NOMO-1 (cell line): ENCODE data around the gene PLEKHG4.

Source experiments
- DNase-seq, 2 experiments: peaks; one replicate each; lab custom pipeline; 2025; ENCODE audit not compliant: unreplicated experiment in 2 of 2; lab: John Stamatoyannopoulos, UW

Gene PLEKHG4

GRCh38 chr16:67283826-67284555 is 4.7 kb downstream of the PLEKHG4 start:
- DNase-seq, result no peak

- DNase-seq, result no peak
These were observed 5.6 kb downstream of the PLEKHG4 start for GRCh38 chr16:67284699-67285646.

DNA sequence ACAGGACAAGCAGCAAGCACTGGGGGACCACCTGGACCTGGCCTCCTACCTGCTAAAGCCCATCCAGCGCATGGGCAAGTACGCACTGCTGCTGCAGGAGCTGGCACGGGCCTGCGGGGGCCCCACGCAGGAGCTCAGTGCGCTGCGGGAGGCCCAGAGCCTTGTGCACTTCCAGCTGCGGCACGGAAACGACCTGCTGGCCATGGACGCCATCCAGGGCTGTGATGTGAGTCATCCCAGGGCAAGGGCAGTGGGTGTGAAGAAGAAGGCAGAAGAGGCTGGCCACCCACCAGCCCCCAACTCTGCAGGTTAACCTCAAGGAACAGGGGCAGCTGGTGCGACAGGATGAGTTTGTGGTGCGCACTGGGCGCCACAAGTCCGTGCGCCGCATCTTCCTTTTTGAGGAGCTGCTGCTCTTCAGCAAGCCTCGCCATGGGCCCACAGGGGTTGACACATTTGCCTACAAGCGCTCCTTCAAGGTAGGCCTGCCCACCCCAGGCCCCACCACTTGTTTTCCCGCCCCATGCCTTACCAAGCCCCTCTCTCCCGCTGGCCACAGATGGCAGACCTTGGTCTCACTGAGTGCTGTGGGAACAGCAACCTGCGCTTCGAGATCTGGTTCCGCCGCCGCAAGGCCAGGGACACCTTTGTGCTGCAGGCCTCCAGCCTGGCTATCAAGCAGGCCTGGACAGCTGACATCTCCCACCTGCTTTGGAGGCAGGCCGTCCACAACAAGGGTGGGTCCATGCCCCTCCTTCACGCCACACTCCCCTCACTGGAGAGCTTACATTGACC is 7.3 kb downstream of the PLEKHG4 start:
- no peak for DNase-seq

GRCh38 chr16:67287960-67288359 is 8.6 kb downstream of the PLEKHG4 start:
- DNase-seq, result no peak

GRCh38 chr16:67291461-67291860 is 12.1 kb downstream of the PLEKHG4 start:
- DNase-seq, result no peak

DNA sequence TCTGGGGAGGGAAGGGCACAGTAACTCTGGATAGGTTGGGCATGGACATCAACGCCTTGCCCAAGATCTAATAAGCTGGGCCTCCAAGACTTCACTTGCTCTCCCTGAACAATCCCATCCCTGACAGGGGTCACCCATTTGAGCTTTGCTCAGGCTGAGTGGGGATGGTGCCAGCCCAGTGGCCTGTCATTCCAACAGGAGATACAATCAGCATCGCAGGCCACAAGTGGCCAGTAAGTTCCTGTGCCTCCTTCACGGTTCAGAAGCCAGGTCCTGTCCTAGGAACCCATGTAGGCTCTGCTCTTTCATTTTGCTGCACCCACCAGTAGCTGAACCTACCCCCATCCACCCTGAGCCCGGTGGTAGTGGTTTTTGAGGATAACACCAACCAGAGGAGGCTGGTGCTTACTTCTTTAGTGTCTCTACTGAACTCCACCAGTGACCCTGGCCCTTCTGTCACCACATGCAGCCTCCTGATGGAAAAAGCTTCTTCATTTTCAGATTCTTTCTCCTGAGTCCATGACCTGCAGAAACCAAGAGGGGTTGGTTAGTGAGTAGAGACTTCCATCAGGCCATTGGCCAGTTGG is 14.9 kb downstream of the PLEKHG4 start:
- DNase-seq, result no peak

DNA sequence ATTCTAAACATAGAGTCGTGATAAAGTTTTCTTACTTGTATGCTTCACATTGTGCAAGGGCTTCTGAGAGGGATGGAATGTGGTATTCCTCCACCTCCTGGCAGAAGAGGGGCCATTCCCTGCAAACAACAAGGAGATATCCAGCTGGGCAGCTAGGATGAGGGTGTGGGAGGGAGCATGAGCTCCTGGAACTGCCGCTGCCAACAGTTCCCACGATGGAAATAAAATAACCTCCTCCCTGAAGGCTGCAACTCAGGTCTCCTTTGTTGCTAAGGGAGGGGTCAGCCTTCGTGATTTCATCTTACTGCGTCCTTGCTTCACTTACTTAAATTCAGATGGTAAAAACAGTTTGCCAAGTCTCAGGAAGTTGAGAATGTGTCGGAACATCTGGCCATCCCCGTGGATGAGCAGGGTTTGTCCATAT is 15.6 kb downstream of the PLEKHG4 start:
- DNase-seq, result no peak

DNA sequence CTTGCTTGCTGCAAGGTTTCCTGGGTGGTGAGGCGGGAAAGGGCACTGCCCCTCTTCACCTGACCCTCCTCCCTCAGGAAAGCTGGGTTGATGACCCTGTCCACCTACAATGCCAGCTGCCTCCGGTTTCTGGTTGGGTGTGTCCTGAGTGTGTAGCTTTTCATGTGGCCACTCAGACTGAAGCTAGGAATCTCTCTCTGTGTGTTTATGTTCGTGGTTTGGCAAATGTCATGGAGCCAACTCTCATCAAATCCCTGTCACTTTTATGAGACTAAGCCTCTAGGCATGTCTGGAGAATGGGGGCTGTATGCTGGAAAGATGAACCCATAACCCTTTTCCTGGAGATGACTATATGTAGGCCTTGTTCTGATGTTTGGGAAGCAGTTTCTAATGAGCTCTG is 17.1 kb downstream of the PLEKHG4 start:
- DNase-seq, result no peak

DNA sequence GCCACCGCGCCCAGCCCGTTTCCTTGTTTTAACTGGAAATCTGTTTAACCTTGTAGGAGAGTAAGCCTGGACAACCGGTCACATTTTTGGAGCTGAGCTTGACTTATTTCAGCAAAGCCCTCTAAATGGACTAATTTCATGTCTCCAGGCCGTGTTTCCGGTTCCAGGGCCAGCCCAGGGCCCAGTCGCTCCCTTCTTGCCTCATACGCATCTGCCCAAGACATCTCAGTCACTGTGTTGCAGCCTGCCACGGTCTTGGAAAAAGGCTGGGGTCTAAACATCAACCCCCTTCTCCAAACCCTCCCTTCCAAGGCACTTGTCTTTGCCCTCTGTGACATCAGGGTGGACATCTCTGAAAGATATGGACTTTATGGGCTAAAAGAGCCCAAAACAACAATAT is 18.9 kb downstream of the PLEKHG4 start:
- DNase-seq, result no peak

DNA sequence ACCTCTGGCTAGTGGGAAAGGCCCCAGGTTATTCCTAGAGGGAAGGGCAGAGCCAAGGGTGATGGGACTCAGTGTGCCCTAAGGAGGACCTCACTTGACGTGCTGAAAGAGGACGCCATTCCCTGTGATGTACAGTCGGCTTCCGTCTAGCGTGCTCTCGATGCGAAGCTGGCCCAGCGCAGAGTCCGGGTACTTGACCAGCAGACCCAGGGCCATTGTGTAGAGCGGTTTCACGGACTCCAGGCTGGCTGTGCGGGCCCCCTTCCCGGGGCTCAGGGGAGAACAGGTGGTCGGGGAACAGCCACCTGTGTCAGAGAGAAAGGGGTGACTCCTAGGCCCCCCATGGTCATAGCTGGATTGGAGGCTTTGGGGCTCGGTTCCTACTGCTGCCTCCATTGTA is 19.9 kb downstream of the PLEKHG4 start:
- DNase-seq, result no peak

DNA sequence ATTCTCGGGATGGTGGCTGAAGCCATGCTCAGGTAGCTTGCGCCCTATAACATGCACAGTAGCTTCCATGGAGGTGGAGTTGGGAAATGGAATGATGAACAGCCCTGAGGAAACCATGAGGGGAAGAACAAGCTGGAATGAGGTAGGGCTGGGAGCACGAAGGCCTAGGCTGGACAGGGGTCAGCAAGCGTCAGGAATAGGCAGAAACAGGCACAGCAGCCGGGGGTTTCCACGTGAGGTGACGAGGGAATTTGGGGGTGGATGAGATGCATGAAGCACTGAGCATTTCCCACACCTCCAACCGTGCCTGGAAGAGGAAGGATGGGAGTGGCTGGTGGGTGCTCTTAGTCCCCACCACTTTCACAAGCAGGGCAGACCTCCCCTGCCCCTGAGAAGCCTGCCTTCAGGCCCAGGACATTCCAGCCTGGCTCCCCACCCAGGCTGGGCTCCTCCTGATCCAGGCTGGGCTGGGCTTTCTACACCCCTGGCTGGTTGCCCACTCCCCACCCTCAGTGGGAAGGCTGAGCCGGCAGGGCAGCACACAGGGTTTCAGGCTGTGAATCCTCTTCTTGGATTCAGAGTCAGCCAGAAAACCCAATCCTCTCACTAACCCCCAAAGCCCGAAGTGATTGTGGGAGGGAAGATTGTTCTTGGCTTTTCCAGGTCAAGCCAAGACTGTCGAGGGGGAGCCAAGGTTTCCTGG is 21.9 kb downstream of the PLEKHG4 start:
- DNase-seq, result no peak

DNA sequence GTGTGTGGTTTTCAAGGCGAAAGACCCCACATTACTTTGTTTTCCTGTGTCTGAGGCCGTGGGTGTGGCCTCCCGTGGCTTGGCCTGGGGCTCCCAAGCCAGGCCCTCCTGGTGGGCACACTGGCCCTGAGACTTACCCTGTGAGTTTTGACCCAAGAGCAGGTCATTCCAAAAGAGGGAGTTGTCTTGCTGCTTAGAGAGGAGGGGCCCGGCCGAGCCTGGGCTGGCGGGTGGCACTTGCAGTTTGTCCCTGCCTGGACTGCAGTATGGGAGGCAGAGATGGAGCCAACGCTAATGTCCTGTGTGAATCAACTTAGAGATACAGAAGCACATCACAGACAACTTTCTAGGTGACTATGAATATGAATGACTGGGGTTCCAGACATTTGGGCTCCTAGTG is 22.7 kb downstream of the PLEKHG4 start:
- DNase-seq, result no peak

DNA sequence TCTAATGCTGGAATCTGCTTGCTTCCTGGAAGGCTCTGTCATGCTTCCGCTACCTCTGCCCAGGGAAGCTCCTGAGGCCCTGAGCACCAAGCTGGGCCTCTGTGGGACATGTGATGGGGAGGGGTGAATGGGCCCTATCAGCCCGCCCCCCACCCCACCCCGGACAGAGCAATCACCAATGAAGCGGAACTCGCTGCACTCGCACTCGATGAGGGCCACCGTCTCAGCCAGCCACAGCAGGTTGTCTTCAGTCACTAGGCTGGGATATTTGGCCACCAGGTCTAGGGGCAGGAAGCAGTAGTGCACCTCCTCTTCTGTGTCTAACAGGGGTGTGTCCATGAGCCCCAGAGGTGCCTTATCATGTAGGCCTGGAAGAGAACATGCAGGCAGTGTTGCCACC is 23.6 kb downstream of the PLEKHG4 start:
- no peak for DNase-seq

DNA sequence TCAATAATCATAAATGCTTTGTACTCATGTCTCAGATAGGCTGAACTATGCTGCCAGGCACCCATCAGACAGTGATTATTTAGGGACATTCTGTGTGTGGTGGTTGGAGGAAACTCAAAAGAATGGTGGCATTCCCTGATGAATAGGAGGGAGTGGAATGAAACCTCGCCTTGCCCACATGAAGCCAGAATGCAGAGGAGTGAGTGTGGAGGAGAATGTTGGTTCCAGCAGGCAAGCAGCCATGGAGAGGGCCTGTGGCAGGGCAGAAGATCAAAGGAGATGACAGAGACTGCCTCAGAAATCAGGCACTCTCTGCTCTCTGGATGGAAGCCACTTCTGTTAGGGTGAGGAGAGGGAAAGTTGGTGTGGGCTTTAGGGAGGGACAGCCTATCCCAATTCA is 24.7 kb downstream of the PLEKHG4 start:
- DNase-seq, result no peak

DNA sequence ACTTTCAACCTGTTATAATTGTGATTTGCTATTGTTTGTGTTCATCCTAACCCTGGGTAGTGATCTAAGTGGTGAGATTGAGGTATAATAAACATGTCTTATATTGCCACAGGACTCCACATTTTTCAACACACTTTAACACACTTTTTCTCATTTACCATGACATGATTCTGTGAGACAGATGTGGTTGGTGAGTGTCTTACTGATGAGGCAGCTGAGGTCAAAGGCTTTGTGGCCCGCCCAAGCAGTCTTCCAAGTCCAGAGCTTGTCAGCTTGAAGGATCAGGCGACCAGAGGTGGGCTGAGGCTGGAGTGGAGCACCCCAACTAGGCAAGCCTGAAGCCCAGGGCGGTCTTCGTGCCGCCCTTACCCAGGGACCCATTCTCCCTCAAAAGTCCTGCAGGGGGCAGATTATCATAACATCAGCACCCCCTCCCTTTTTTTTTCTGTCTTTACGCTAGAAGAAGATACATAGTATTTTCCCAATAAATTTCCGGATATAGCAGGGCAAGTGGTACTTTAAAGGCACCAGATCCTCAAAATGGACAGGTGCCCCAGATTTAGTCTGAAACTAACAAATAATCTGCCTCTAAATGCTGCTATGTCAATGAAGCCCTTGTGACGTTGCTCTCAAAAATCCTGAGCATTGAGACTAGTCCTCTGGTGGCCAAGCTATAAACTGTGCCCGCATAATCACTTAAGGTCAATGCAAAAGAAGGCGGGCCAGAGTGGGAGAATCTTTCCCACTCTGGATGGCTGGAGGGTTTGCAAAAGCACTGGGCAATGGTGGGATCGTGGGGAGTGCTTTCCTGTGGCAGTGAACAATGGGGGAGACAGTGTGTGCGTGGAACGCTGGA is 26.1 kb downstream of the PLEKHG4 start:
- DNase-seq, result no peak

GRCh38 chr16:67310561-67310960 is 31.2 kb downstream of the PLEKHG4 start:
- DNase-seq, result no peak

DNA sequence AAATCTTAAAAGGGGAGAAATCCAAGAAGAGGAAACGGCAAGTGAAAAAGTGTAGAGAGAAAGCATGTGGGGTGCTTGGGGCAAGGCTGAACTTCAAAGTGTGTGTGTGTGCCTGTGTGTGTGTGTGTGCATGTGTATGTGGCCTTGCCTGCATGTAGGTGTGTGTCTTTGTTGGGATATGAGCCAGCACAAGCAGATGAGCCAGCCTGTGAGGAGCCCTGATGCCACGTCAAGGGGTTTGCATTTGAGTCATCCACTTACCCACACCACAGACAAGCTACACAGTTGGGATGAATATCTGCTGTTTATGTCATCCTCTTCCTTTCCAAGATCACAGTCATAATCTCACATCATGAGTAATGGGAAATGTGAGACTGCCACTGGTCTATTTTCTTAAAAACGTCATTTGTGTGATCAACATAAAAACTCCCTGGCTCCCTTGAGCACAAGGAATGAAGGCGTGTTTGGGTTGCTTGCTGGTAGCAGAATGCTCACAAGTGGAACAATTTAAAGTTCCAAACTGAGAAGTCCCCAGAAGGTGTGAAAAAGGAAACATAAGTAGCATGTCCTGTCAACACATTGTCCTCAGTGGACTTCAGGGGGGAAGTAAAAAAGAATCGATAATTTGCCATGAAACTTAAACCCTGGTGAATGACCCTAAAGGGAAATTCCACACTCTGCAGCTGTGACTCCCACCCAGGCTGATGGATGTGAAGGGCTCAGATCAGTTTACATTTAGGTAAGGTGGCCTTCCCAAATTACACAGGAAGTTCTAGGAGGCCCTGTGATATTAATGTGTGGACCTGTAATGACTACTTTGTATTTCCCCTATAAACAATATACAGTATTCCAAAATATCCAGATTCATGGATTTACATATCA is 32.5 kb downstream of the PLEKHG4 start:
- no peak for DNase-seq

DNA sequence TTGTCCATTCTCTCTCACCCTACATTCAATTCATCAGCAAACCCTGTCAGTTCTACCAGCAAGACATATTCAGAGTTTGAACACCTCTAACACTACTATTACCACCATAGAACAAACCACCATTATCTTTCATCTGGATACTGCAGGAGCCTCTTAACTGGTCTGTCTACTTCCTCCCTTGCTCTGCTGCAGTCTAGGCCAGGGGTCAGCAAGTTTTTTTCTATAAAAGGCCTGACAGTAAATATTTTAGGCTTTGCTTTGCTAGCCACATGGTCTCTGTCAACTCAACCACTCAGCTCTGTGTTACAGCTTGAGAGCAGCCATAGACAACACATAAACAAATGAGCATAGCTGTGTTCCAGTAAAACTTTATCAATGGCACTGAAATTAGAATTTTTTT is 33.4 kb downstream of the PLEKHG4 start:
- DNase-seq, result no peak
